Activated naive CD8-positive, alpha-beta T cell treated with anti-CD3 and anti-CD28 coated beads for 36 hours (primary cell): ENCODE measurements around the gene MCRIP1. TPM values are rescaled to one million over a fixed set of nuclear protein-coding genes. Genes with fewer than 3 reads are reported as not detected.
"Not testable (repeated sequence)": the region's sequence is repeated elsewhere in the genome, so short reads cannot be mapped to it uniquely, and the experiment has no call there.

Experiments
- DNase-seq: peaks from one replicate; pipeline ENCODE4 v3.0.0; 2021
- H3K27ac Mint-ChIP-seq: one replicate; pipeline ENCODE4 v1.8.0; 2022; ENCODE audit warnings: mild to moderate bottlenecking, moderate library complexity, mixed read lengths
- H3K27me3 Mint-ChIP-seq: one replicate; pipeline ENCODE4 v1.8.0; 2022; ENCODE audit warnings: mild to moderate bottlenecking, mixed read lengths
- H3K36me3 Mint-ChIP-seq: one replicate; pipeline ENCODE4 v1.8.0; 2021; ENCODE audit warnings: mild to moderate bottlenecking, mixed read lengths
- H3K4me1 Mint-ChIP-seq: one replicate; pipeline ENCODE4 v1.8.0; 2021; ENCODE audit warnings: mixed read lengths
- H3K4me3 Mint-ChIP-seq: one replicate; pipeline ENCODE4 v1.8.0; 2022; ENCODE audit warnings: mild to moderate bottlenecking, moderate library complexity, mixed read lengths
- H3K9me3 Mint-ChIP-seq: one replicate; pipeline ENCODE4 v1.8.0; 2022; ENCODE audit warnings: mixed read lengths
- total RNA-seq, 2 experiments: library from RNA; stranded (reverse); gene quantifications; one replicate each; pipeline ENCODE4 v1.2.3, GENCODE V29; 2021

MCRIP1 gene
- total RNA-seq, 2 experiments from 2014 or later, result 45.4 to 48.4 TPM

- peaks cover 20% of the 10 kb centered on the region for H3K36me3 Mint-ChIP-seq
- H3K4me3 Mint-ChIP-seq, result no peak overlapping the region
- no peaks in the 10 kb centered on the region for H3K4me1 Mint-ChIP-seq
- DNase-seq, result no peak
- H3K9me3 Mint-ChIP-seq, result no peaks in the 10 kb centered on the region
- no peaks in the 10 kb centered on the region for H3K27me3 Mint-ChIP-seq
- H3K27ac Mint-ChIP-seq, result no peak overlapping the region
Observed at GRCh38 chr17:81846743-81847689, 13.9 kb upstream of the MCRIP1 start.

DNA sequence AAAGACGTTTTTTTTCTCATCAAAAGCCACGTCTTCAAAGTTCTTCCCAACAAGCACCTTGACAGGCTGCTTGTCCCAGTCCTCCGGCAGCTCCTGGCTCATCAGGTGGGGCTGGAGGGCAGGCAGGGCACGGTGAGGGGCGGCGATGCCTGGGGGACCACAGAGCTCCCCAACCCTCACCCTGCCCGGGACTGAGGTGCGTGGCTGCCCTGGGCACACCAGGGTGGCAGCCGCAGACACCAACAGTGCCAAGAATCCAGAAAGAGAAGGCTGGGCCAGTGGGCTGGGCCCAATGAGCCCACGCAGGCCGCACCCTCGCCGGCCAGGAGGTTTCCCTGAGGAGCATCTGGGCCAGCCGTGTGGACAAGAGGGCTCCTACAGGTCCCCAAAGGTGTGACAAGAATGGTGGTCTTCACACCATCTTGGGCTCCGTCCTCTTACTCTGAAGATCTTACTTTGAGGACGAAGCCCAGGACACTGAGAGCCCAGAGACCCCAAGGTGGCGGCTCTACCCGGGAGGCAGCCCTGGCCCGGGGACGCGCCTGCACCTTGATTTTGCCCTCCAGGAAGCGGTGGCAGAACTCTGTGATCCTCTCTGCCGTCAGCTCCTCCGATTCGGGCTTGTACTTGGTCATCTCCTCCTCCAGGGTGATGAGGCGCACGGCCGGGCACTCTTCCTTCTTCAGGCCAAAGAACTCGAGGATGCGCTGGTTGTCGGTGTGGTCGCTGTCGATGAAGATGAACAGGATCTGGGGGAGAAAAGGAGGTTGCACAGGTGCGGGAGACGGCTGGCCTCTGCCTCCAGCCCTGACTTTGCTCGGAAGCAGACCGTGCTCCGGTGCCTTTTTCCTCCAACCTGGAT, 13.0 kb upstream of the MCRIP1 start:
- H3K27ac Mint-ChIP-seq, result no peak overlapping the region

DNA sequence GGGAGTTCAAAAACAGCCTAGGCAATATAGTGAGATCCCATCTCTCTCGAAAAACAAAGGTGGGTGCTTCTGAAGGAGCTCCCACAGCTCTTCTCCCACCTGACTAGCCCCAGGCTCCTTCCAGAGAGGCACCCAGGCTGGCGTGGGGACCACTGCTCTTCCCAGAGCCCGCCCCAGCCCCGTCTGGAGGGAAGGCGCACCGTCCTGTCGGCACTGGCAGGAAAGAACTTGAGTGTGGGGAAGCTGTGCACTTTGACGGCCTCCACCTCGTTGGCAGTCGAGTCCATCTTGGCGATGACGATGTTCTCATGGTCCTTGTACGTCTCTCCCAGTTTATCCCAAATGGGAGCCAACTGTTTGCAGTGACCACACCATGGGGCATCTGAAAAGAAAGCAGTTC, 12.3 kb upstream of the MCRIP1 start:
- H3K4me3 Mint-ChIP-seq, result no peak overlapping the region
- H3K27ac Mint-ChIP-seq, result no peak overlapping the region
- no peaks in the 10 kb centered on the region for H3K4me1 Mint-ChIP-seq
- no peak for DNase-seq
- H3K36me3 Mint-ChIP-seq, result peaks cover 14% of the 10 kb centered on the region
- no peaks in the 10 kb centered on the region for H3K27me3 Mint-ChIP-seq
- no peaks in the 10 kb centered on the region for H3K9me3 Mint-ChIP-seq

More for the DNA sequence above, 13.0 kb upstream of the MCRIP1 start:
- Mint-ChIP-seq H3K36me3 (peaks cover 14% of the 10 kb centered on the region), H3K4me3 (no peak overlapping the region), H3K4me1 (no peaks in the 10 kb centered on the region), H3K27me3 (no peaks in the 10 kb centered on the region), H3K9me3 (no peaks in the 10 kb centered on the region)
- no peak for DNase-seq

GRCh38 chr17:81844887-81845286, 11.8 kb upstream of the MCRIP1 start:
- Mint-ChIP-seq H3K27ac (no peak overlapping the region), H3K27me3 (no peaks in the 10 kb centered on the region), H3K9me3 (no peaks in the 10 kb centered on the region), H3K4me1 (no peaks in the 10 kb centered on the region), H3K36me3 (peaks cover 14% of the 10 kb centered on the region), H3K4me3 (no peak overlapping the region)
- no peak for DNase-seq

DNA sequence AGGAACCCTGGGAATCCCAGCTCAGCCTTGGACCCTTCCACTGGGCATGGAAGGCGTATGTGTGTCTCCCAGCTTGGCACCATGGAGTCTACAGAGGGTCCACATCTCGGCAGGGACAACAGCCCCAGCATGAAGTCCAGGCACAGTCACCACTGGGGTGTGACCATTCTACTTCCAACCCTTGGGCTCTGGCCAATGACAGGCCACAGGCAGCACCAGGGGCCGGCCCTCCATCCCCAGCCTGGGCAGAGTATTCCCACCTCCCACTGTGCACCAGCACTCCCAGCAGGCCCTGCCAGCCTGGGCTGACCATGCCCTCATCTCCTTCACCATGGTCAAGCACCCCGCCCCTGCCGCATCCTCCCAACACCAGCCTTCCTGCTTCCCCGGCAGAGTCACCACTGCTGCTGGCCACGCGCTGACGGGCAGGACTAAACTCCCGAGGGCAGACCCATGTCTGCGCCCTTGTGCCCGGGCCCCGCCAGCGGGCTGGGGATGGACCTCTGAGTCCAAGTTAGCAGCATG, 11.3 kb upstream of the MCRIP1 start:
- Mint-ChIP-seq H3K27ac (no peak overlapping the region), H3K27me3 (no peaks in the 10 kb centered on the region), H3K9me3 (no peaks in the 10 kb centered on the region), H3K36me3 (peaks cover 14% of the 10 kb centered on the region), H3K4me1 (no peaks in the 10 kb centered on the region), H3K4me3 (no peak overlapping the region)
- DNase-seq, result no peak

DNA sequence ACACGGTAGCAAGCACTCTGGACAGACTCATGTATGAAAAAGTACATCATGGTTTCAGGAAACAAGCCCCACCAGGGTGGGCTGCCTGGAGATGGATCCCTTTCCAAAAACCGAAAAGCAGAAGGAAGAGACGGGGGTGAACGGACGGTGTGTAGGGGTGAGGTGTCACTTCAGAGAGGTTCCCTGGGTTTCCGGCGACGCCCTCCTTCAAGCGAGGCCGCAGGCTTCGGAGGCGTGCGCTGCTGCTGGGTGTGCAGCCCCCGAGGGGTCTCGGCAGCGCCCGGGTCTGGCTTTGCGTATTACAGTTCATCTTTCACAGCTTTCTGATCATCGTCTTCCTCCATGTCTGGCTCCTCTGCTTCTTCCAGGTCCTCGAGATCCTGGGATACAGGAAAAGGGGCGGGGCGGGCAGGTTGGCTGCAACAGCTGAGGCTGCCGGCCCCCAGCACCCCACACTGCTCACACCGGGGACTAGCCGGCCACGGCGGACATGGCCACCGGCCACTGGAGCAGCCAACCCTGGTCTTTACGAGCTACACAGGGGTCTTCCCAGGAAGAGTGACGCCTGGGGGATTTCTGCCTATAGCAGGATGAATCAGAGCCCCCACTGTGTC, 10.7 kb upstream of the MCRIP1 start:
- no peaks in the 10 kb centered on the region for H3K4me1 Mint-ChIP-seq
- no peak overlapping the region for H3K27ac Mint-ChIP-seq
- no peak for DNase-seq
- no peaks in the 10 kb centered on the region for H3K27me3 Mint-ChIP-seq
- H3K36me3 Mint-ChIP-seq, result peaks cover 14% of the 10 kb centered on the region
- no peaks in the 10 kb centered on the region for H3K9me3 Mint-ChIP-seq
- no peak overlapping the region for H3K4me3 Mint-ChIP-seq

GRCh38 chr17:81842725-81843504, 9.8 kb upstream of the MCRIP1 start:
- H3K36me3 Mint-ChIP-seq, result peaks cover 12% of the 10 kb centered on the region
- H3K4me1 Mint-ChIP-seq, result no peaks in the 10 kb centered on the region
- H3K9me3 Mint-ChIP-seq, result no peaks in the 10 kb centered on the region
- no peak for DNase-seq
- no peak overlapping the region for H3K27ac Mint-ChIP-seq
- H3K4me3 Mint-ChIP-seq, result no peak overlapping the region
- H3K27me3 Mint-ChIP-seq, result no peaks in the 10 kb centered on the region

DNA sequence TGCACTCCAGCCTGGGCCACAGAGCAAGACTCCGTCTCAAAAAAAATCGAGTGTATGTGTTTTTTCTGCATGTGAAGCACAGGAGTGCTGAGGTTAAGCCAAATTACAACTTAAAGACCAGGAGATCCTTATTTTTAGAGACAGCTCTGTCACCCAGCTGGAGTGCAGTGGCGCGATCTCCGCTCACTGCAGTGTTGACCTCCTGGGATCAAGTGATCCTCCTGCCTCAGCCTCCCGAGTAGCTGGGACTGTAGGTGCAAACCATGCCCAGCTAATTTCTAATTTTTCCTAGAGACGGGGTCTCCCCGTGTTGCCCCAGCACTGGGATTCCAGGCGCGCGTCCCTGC, 9.3 kb upstream of the MCRIP1 start:
- Mint-ChIP-seq H3K27me3 (no peaks in the 10 kb centered on the region), H3K36me3 (peaks cover 12% of the 10 kb centered on the region), H3K4me3 (no peak overlapping the region), H3K4me1 (no peaks in the 10 kb centered on the region), H3K9me3 (no peaks in the 10 kb centered on the region), H3K27ac (no peak overlapping the region)
- no peak for DNase-seq

GRCh38 chr17:81841866-81842265, 8.8 kb upstream of the MCRIP1 start:
- no peak overlapping the region for H3K27ac Mint-ChIP-seq
- peaks cover 12% of the 10 kb centered on the region for H3K36me3 Mint-ChIP-seq
- H3K27me3 Mint-ChIP-seq, result no peaks in the 10 kb centered on the region
- DNase-seq, result no peak
- H3K4me1 Mint-ChIP-seq, result no peaks in the 10 kb centered on the region
- no peak overlapping the region for H3K4me3 Mint-ChIP-seq
- H3K9me3 Mint-ChIP-seq, result no peaks in the 10 kb centered on the region

DNA sequence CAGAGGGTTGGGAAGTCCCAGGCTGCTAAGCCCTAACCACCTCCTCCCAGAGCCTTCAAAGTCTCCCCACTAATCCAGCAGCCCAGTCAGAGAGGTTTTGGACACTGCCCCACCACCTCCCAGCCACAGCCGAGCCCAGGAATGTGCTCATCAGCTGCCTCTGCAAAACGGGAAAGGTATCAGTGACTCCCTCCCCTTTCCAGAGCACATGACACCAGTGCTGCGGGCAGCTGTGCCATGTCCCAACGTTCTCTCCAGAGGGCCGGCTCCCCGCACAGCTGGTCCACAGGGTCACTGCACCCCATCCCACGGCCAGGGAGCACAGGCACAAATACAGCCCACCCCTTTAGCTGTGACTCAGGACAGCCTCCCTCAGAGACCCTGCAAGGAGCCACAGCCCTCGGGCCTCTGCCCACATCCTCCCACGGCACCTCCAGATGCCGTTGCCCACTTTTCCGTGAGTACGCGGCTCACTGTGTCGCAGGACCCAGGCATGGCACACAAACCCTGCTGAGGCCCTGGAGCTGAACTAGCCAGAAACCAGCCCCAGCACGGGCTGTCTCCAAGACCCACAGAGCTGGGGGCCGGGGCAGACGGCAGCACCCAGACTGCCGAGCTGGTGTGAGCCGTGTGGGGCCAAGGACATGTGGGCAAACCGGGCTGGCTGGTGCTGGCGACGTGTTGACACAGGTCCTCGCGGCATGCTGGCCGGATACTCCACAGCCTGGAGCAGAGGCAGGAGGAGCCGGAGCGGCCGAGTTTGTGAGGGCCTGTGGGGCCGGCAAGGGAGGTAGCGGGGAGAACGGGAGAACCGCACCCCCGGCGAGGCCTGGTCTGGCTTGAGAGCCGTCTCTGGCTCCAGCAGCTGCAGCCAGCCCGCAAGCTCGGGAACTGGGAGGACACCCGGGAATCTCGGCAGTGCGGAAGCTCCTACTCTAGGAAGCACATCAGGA, 8.0 kb upstream of the MCRIP1 start:
- H3K9me3 Mint-ChIP-seq, result no peaks in the 10 kb centered on the region
- H3K27me3 Mint-ChIP-seq, result no peaks in the 10 kb centered on the region
- no peak for DNase-seq
- H3K36me3 Mint-ChIP-seq, result peaks cover 12% of the 10 kb centered on the region
- H3K4me1 Mint-ChIP-seq, result no peaks in the 10 kb centered on the region
- H3K27ac Mint-ChIP-seq, result no peak overlapping the region
- H3K4me3 Mint-ChIP-seq, result no peak overlapping the region

GRCh38 chr17:81840059-81840458, 7.0 kb upstream of the MCRIP1 start:
- not testable (repeated sequence) for H3K36me3 Mint-ChIP-seq, H3K4me3 Mint-ChIP-seq, H3K27me3 Mint-ChIP-seq, H3K9me3 Mint-ChIP-seq, DNase-seq, H3K27ac Mint-ChIP-seq, H3K4me1 Mint-ChIP-seq

GRCh38 chr17:81839301-81839700, 6.2 kb upstream of the MCRIP1 start:
- H3K4me3 Mint-ChIP-seq, result no peak overlapping the region
- DNase-seq, result no peak
- H3K4me1 Mint-ChIP-seq, result no peaks in the 10 kb centered on the region
- H3K9me3 Mint-ChIP-seq, result no peaks in the 10 kb centered on the region
- H3K36me3 Mint-ChIP-seq, result peaks cover 6% of the 10 kb centered on the region
- H3K27me3 Mint-ChIP-seq, result no peaks in the 10 kb centered on the region
- H3K27ac Mint-ChIP-seq, result no peak overlapping the region

DNA sequence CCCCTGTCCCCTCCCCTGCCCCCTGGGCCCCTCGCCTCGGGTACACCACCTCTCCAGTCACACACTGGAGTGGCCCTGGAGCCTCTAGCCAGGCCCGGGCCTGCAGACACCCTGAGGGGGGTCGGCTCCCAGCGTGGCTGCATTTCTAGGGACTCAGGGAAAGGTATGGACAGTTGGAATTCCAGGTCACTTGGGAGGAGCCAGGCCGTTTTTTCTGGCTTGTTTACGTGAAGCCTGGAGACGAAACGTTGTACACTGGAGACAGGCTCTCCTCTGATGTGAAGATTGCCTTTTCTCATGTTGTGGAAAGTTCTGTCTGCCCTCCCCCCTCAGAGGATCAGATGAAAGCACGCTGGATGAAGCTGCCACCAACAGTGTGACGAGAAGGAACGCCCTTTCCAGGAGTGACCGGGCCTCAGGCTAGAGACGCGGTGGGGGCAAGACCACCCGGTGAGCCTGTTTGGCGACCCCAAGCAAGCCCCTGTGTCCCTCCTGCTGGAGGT, 5.7 kb upstream of the MCRIP1 start:
- DNase-seq, result no peak
- Mint-ChIP-seq H3K27me3 (no peaks in the 10 kb centered on the region), H3K27ac (no peak overlapping the region), H3K36me3 (peaks cover 6% of the 10 kb centered on the region), H3K4me3 (no peak overlapping the region), H3K9me3 (no peaks in the 10 kb centered on the region), H3K4me1 (no peaks in the 10 kb centered on the region)
